Measurements from ENCODE around the gene TENT4B. TPM values are rescaled to one million over a fixed set of nuclear protein-coding genes. Genes with fewer than 3 reads are reported as not detected.
"Not testable (repeated sequence)": the region's sequence is repeated elsewhere in the genome, so short reads cannot be mapped to it uniquely, and the experiment has no call there.

The TENT4B gene
- total RNA-seq, 3 donors from 2014 or later = 26.0 to 28.7 (median 27.8) TPM

- Mint-ChIP-seq H3K4me1 (ENCODE audit: low read depth) (peaks cover 10% of the 10 kb centered on the region), H3K4me3 (no peak overlapping the region), H3K36me3 (ENCODE audit: insufficient read depth) (peaks cover 21% of the 10 kb centered on the region), H3K9me3 (no peaks in the 10 kb centered on the region), H3K27me3 (ENCODE audit: low read depth) (no peaks in the 10 kb centered on the region)
- ATAC-seq (no peak), DNase-seq (no peak)
Measured at GRCh38 chr16:50216231-50216630, 63.1 kb downstream of the TENT4B start.

GRCh38 chr16:50219402-50219975 lies 66.4 kb downstream of the TENT4B start:
- ATAC-seq = no peak
- DNase-seq = no peak
- peaks cover 6% of the 10 kb centered on the region for H3K4me1 Mint-ChIP-seq (ENCODE audit: low read depth)
- peaks cover 15% of the 10 kb centered on the region for H3K36me3 Mint-ChIP-seq (ENCODE audit: insufficient read depth)
- no peaks in the 10 kb centered on the region for H3K9me3 Mint-ChIP-seq
- no peaks in the 10 kb centered on the region for H3K27me3 Mint-ChIP-seq (ENCODE audit: low read depth)
- no peak overlapping the region for H3K4me3 Mint-ChIP-seq

- Mint-ChIP-seq H3K4me3 (no peak overlapping the region), H3K4me1 (ENCODE audit: low read depth) (peaks cover 3% of the 10 kb centered on the region), H3K36me3 (ENCODE audit: insufficient read depth) (peaks cover 24% of the 10 kb centered on the region), H3K9me3 (no peaks in the 10 kb centered on the region), H3K27me3 (ENCODE audit: low read depth) (no peaks in the 10 kb centered on the region)
- ATAC-seq (no peak), DNase-seq (no peak)
Measured at GRCh38 chr16:50224286-50224685, 71.2 kb downstream of the TENT4B start.

- ATAC-seq = no peak
- Mint-ChIP-seq H3K27me3 (ENCODE audit: low read depth) (no peaks in the 10 kb centered on the region), H3K4me3 (no peak overlapping the region), H3K4me1 (ENCODE audit: low read depth) (peaks cover 3% of the 10 kb centered on the region), H3K9me3 (no peaks in the 10 kb centered on the region), H3K36me3 (ENCODE audit: insufficient read depth) (peaks cover 30% of the 10 kb centered on the region)
- no peak for DNase-seq
Measured at GRCh38 chr16:50227120-50227519, 74.0 kb downstream of the TENT4B start.

GRCh38 chr16:50227665-50228064 lies 74.6 kb downstream of the TENT4B start:
- peaks cover 30% of the 10 kb centered on the region for H3K36me3 Mint-ChIP-seq (ENCODE audit: insufficient read depth)
- H3K4me1 Mint-ChIP-seq (ENCODE audit: low read depth) = peaks cover 3% of the 10 kb centered on the region
- H3K4me3 Mint-ChIP-seq = no peak overlapping the region
- no peaks in the 10 kb centered on the region for H3K27me3 Mint-ChIP-seq (ENCODE audit: low read depth)
- no peak for DNase-seq
- ATAC-seq = no peak
- H3K9me3 Mint-ChIP-seq = no peaks in the 10 kb centered on the region

GRCh38 chr16:50228364-50228868 lies 75.3 kb downstream of the TENT4B start:
- Mint-ChIP-seq H3K27me3 (ENCODE audit: low read depth) (no peaks in the 10 kb centered on the region), H3K9me3 (no peaks in the 10 kb centered on the region), H3K36me3 (ENCODE audit: insufficient read depth) (peaks cover 26% of the 10 kb centered on the region), H3K4me3 (no peak overlapping the region), H3K4me1 (ENCODE audit: low read depth) (peaks cover 3% of the 10 kb centered on the region)
- ATAC-seq (no peak), DNase-seq (no peak)

- DNase-seq (no peak), ATAC-seq (no peak)
- H3K36me3 Mint-ChIP-seq (ENCODE audit: insufficient read depth) = peaks cover 26% of the 10 kb centered on the region
- no peaks in the 10 kb centered on the region for H3K27me3 Mint-ChIP-seq (ENCODE audit: low read depth)
- no peaks in the 10 kb centered on the region for H3K9me3 Mint-ChIP-seq
- H3K4me3 Mint-ChIP-seq = no peak overlapping the region
- H3K4me1 Mint-ChIP-seq (ENCODE audit: low read depth) = peaks cover 3% of the 10 kb centered on the region
Measured at GRCh38 chr16:50229149-50229726, 76.1 kb downstream of the TENT4B start.

GRCh38 chr16:50234771-50235556 lies 81.9 kb downstream of the TENT4B start:
- Mint-ChIP-seq H3K4me3 (no peak overlapping the region), H3K27me3 (ENCODE audit: low read depth) (no peaks in the 10 kb centered on the region), H3K4me1 (ENCODE audit: low read depth) (no peaks in the 10 kb centered on the region), H3K36me3 (ENCODE audit: insufficient read depth) (peaks cover 6% of the 10 kb centered on the region), H3K9me3 (no peaks in the 10 kb centered on the region)
- DNase-seq (no peak), ATAC-seq (no peak)

GRCh38 chr16:50235581-50235980 lies 82.5 kb downstream of the TENT4B start:
- ATAC-seq = no peak
- H3K4me3 Mint-ChIP-seq = no peak overlapping the region
- no peaks in the 10 kb centered on the region for H3K9me3 Mint-ChIP-seq
- no peaks in the 10 kb centered on the region for H3K4me1 Mint-ChIP-seq (ENCODE audit: low read depth)
- H3K36me3 Mint-ChIP-seq (ENCODE audit: insufficient read depth) = no peaks in the 10 kb centered on the region
- H3K27me3 Mint-ChIP-seq (ENCODE audit: low read depth) = no peaks in the 10 kb centered on the region
- no peak for DNase-seq

- Mint-ChIP-seq H3K4me3 (no peak overlapping the region), H3K9me3 (no peaks in the 10 kb centered on the region), H3K27me3 (ENCODE audit: low read depth) (no peaks in the 10 kb centered on the region), H3K4me1 (ENCODE audit: low read depth) (no peaks in the 10 kb centered on the region), H3K36me3 (ENCODE audit: insufficient read depth) (no peaks in the 10 kb centered on the region)
- DNase-seq (no peak), ATAC-seq (no peak)
Measured at GRCh38 chr16:50238314-50238713, 85.2 kb downstream of the TENT4B start.

GRCh38 chr16:50238868-50239301 lies 85.8 kb downstream of the TENT4B start:
- no peak overlapping the region for H3K4me3 Mint-ChIP-seq
- H3K27me3 Mint-ChIP-seq (ENCODE audit: low read depth) = no peaks in the 10 kb centered on the region
- no peaks in the 10 kb centered on the region for H3K9me3 Mint-ChIP-seq
- H3K4me1 Mint-ChIP-seq (ENCODE audit: low read depth) = no peaks in the 10 kb centered on the region
- H3K36me3 Mint-ChIP-seq (ENCODE audit: insufficient read depth) = no peaks in the 10 kb centered on the region
- no peak for DNase-seq
- no peak for ATAC-seq

GRCh38 chr16:50243024-50243423 lies 89.9 kb downstream of the TENT4B start:
- H3K27me3 Mint-ChIP-seq (ENCODE audit: low read depth); DNase-seq; H3K36me3 Mint-ChIP-seq (ENCODE audit: insufficient read depth); ATAC-seq; H3K4me3 Mint-ChIP-seq; H3K9me3 Mint-ChIP-seq: not testable (repeated sequence)
- peaks cover 12% of the 10 kb centered on the region for H3K4me1 Mint-ChIP-seq (ENCODE audit: low read depth)

GRCh38 chr16:50244140-50244503 lies 91.0 kb downstream of the TENT4B start:
- H3K36me3 Mint-ChIP-seq (ENCODE audit: insufficient read depth) = no peaks in the 10 kb centered on the region
- peaks cover 12% of the 10 kb centered on the region for H3K4me1 Mint-ChIP-seq (ENCODE audit: low read depth)
- DNase-seq = no peak
- H3K4me3 Mint-ChIP-seq = no peak overlapping the region
- H3K27me3 Mint-ChIP-seq (ENCODE audit: low read depth) = no peaks in the 10 kb centered on the region
- ATAC-seq = no peak
- no peaks in the 10 kb centered on the region for H3K9me3 Mint-ChIP-seq

GRCh38 chr16:50244504-50245416 lies 91.7 kb downstream of the TENT4B start:
- ATAC-seq (no peak), DNase-seq (no peak)
- Mint-ChIP-seq H3K4me1 (ENCODE audit: low read depth) (peaks cover 12% of the 10 kb centered on the region), H3K9me3 (no peaks in the 10 kb centered on the region), H3K36me3 (ENCODE audit: insufficient read depth) (no peaks in the 10 kb centered on the region), H3K27me3 (ENCODE audit: low read depth) (no peaks in the 10 kb centered on the region), H3K4me3 (peak overlapping the region; percentile 80)
